ENCODE results near the gene PCNT. TPM values are rescaled to one million over a fixed set of nuclear protein-coding genes. Genes with fewer than 3 reads are reported as not detected.

PCNT gene
- total and polyA plus RNA-seq, 10 of the 15 experiments (the other 5 are each of a cell fraction or from before 2014, with no cell fraction given) = 2.9 to 39.6 (median 20.5) TPM

GRCh38 chr21:46399686-46400085 lies 75.7 kb downstream of the PCNT start:
- intact Hi-C loops (cut with micrococcal nuclease; ENCODE audit: unreplicated experiment) = no loop called here
- no TSS peak for BruUV-seq (replicated peaks)
- SMC1A ChIA-PET (ENCODE audit: uncharacterized antibody, unreplicated experiment) = interaction anchor here (0.9 kb wide), 1 partner anchor 173 kb away, joined by 3 read pairs; no protein-coding TSS in a partner anchor
- TF ChIP-seq CTCF (IDR thresholded peaks at IDR 0.05 in 2 of 3, conservative IDR thresholded peaks at IDR 0.05 in 1 of 3; ENCODE audit: control insufficient read depth in 2 of 3, extremely low read depth in 1 of 3, insufficient read depth in 1 of 3, low read depth in 3 of 3, low read length in 3 of 3) (no peak), IRF4 (IDR thresholded peaks at IDR 0.05; ENCODE audit: low read depth, low read length) (no peak), ZBTB11 (CRISPR knock-in tag; IDR thresholded peaks at IDR 0.05) (no peak), CHD2 (IDR thresholded peaks at IDR 0.05; ENCODE audit: borderline replicate concordance, low read depth, low read length) (no peak), ETV6 (conservative IDR thresholded peaks at IDR 0.05 in 1 of 2, IDR thresholded peaks at IDR 0.05 in 1 of 2; ENCODE audit: borderline replicate concordance in 1 of 2, low read depth in 1 of 2) (no peak), ZNF274 (IDR thresholded peaks at IDR 0.05; ENCODE audit: insufficient read depth, insufficient read length) (no peak), NFYB (IDR thresholded peaks at IDR 0.05; ENCODE audit: insufficient read depth, low read depth, low read length) (no peak), SMARCA5 (IDR thresholded peaks at IDR 0.05) (no peak), NKRF (conservative IDR thresholded peaks at IDR 0.05) (no peak), ZNF687 (IDR thresholded peaks at IDR 0.05) (no peak), BCL11A (IDR thresholded peaks at IDR 0.05; ENCODE audit: low read depth, low read length) (no peak), CREM (IDR thresholded peaks at IDR 0.05; ENCODE audit: low read depth) (no peak), ESRRA (IDR thresholded peaks at IDR 0.05; ENCODE audit: low read length) (no peak)

More at GRCh38 chr21:46399686-46400085, 75.7 kb downstream of the PCNT start:
- DNase-seq (ENCODE audit: low read depth, low spot score) = no peak
- H3K4me3 ChIP-seq = no peak overlapping the region
- H3K27me3 ChIP-seq (replicated peaks in 1 of 2; ENCODE audit: control insufficient read depth in 2 of 2, insufficient read depth in 2 of 2, low read length in 1 of 2) = no peaks in the 10 kb centered on the region
- no peak overlapping the region for H3K4me2 ChIP-seq (ENCODE audit: control insufficient read depth, insufficient read depth)
- no peaks in the 10 kb centered on the region for H3K79me2 ChIP-seq (ENCODE audit: control insufficient read depth, insufficient read depth, low read length)
- ChIA-PET POLR2A (interaction anchor here (0.7 kb wide), 1 partner anchor 30 kb away, joined by 5 read pairs; no protein-coding TSS in a partner anchor), RAD21 (ENCODE audit: unreplicated experiment) (no interaction called here), CTCF (no interaction called here)
- H3K27ac ChIP-seq (ENCODE audit: control insufficient read depth, insufficient read depth) = no peak overlapping the region
- H3K9ac ChIP-seq (ENCODE audit: control insufficient read depth, insufficient read depth, low read length) = no peak overlapping the region
- no peak for ATAC-seq
- no peak for FAIRE-seq
- H3K4me1 ChIP-seq (ENCODE audit: control insufficient read depth, insufficient read depth, low read length) = no peaks in the 10 kb centered on the region
- peaks cover 25 to 32% of the 10 kb centered on the region in 2 experiments; a peak in 3 of 4 replicates for H3K36me3 ChIP-seq (ENCODE audit: control insufficient read depth in 2 of 2, insufficient read depth in 2 of 2, low read length in 1 of 2)
- in situ Hi-C loops (cut with MboI) = no loop called here
- no peak overlapping the region for H2AFZ ChIP-seq (ENCODE audit: control insufficient read depth, low read depth, low read length)
- no peaks in the 10 kb centered on the region; the same call in 2 of the 3 replicates for H3K9me3 ChIP-seq (replicated peaks; ENCODE audit: control insufficient read depth, insufficient read depth, low read length)
- 94% methylated on average over 10 of the region's 10 CpGs for WGBS (ENCODE audit: insufficient coverage, insufficient replicate concordance, low lambda C conversion rate, missing lambda C conversion rate)
- no peaks in the 10 kb centered on the region for H4K20me1 ChIP-seq (ENCODE audit: control insufficient read depth, insufficient read depth)
